ENCODE measurements around the gene DNAJC17. TPM values are rescaled to one million over a fixed set of nuclear protein-coding genes. Genes with fewer than 3 reads are reported as not detected.

DNAJC17 gene
- total and polyA plus RNA-seq, 2 of the 13 experiments (the other 11 are each of a cell fraction or from before 2014, with no cell fraction given) = 22.2 to 26.5 TPM

DNA sequence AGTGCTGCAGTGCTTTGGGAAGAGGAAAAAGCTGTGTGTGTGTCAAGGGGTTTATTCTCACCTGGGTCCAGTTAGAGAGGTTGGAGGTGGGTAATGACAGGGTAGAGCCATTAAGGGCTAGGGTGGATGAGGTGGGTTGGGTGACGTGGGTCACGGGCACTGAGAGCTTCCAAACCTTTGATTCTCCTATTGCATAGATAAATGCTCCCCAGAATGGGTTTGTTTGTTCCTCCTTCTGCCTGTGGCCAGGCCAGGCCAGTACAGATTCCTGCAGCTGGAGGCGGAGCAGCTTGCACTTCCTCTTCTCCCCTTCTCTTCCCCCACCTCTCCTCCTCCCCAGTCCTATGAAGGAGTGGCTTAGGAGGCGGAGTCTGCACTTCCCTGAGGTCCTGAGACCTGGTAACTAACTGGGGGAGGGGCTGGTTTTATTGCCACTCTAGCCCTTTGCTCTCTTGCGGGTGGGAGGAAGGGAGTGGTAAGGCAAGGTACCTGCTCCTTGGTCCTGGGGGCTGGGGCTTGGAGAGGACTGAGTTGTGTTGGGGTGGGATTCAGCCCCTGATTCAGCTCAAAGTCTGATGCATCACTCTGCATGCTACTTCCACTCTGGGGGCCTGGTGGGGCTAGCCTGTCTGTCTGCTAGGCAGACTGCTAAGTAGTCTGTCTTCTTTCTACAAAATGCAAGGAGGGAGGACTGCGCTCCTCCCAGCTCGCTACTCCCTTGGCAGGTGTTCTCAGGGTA lies 40.1 kb upstream of the DNAJC17 start (continued):
- TF ChIP-seq RBFOX2 (IDR thresholded peaks at IDR 0.05; ENCODE audit: low read depth, low read length) (no peak), ZNF468 (CRISPR knock-in tag; IDR thresholded peaks at IDR 0.05) (no peak), SSRP1 (CRISPR knock-in tag; IDR thresholded peaks at IDR 0.05) (no peak), ZNF17 (CRISPR knock-in tag; IDR thresholded peaks at IDR 0.05) (no peak), KAT2B (IDR thresholded peaks at IDR 0.05; ENCODE audit: borderline replicate concordance, low read depth, low read length) (no peak), ZNF24 (IDR thresholded peaks at IDR 0.05) (no peak), SIN3A (IDR thresholded peaks at IDR 0.05; ENCODE audit: borderline replicate concordance, low read depth, low read length) (no peak), MAZ (IDR thresholded peaks at IDR 0.05; ENCODE audit: borderline replicate concordance, low read depth, low read length) (peak; percentile 30; the same call in 1 of the 2 replicates), MAZ (CRISPR knock-in tag; IDR thresholded peaks at IDR 0.05; ENCODE audit: low read depth) (no peak), HDAC6 (IDR thresholded peaks at IDR 0.05; ENCODE audit: low read depth, low read length) (no peak), ZZZ3 (CRISPR knock-in tag; IDR thresholded peaks at IDR 0.05; ENCODE audit: borderline replicate concordance) (no peak), KDM2A (CRISPR knock-in tag; IDR thresholded peaks at IDR 0.05; ENCODE audit: borderline replicate concordance, low read depth) (0 out of 2 replicates have a peak, but pooled peaks have one; percentile 24), NBN (conservative IDR thresholded peaks at IDR 0.05) (no peak), HNRNPLL (IDR thresholded peaks at IDR 0.05; ENCODE audit: low read depth, low read length, poor library complexity, severe bottlenecking) (no peak), ELF3 (CRISPR knock-in tag; IDR thresholded peaks at IDR 0.05) (peak; percentile 60; the same call in 1 of the 2 replicates), ZNF232 (CRISPR knock-in tag; IDR thresholded peaks at IDR 0.05; ENCODE audit: borderline replicate concordance) (no peak), ZNF10 (CRISPR knock-in tag; IDR thresholded peaks at IDR 0.05; ENCODE audit: borderline replicate concordance, low read depth) (no peak), HOXD1 (CRISPR knock-in tag; IDR thresholded peaks at IDR 0.05) (no peak), DNMT3B (CRISPR knock-in tag; conservative IDR thresholded peaks at IDR 0.05) (no peak), ZSCAN12 (CRISPR knock-in tag; IDR thresholded peaks at IDR 0.05) (no peak), ATF1 (CRISPR knock-in tag; IDR thresholded peaks at IDR 0.05) (no peak), ZNF292 (CRISPR knock-in tag; IDR thresholded peaks at IDR 0.05; ENCODE audit: borderline replicate concordance, low read depth) (0 out of 2 replicates have a peak, but pooled peaks have one; percentile 25), SALL2 (CRISPR knock-in tag; IDR thresholded peaks at IDR 0.05) (no peak), RFX1 (IDR thresholded peaks at IDR 0.05) (no peak), CBX5 (CRISPR knock-in tag; IDR thresholded peaks at IDR 0.05; ENCODE audit: borderline replicate concordance) (no peak)
- TF ChIP-seq, protein P1, sequence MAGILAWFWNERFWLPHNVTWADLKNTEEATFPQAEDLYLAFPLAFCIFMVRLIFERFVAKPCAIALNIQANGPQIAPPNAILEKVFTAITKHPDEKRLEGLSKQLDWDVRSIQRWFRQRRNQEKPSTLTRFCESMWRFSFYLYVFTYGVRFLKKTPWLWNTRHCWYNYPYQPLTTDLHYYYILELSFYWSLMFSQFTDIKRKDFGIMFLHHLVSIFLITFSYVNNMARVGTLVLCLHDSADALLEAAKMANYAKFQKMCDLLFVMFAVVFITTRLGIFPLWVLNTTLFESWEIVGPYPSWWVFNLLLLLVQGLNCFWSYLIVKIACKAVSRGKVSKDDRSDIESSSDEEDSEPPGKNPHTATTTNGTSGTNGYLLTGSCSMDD (CRISPR knock-in tag; IDR thresholded peaks at IDR 0.05) = no peak
- TF ChIP-seq, protein P2, sequence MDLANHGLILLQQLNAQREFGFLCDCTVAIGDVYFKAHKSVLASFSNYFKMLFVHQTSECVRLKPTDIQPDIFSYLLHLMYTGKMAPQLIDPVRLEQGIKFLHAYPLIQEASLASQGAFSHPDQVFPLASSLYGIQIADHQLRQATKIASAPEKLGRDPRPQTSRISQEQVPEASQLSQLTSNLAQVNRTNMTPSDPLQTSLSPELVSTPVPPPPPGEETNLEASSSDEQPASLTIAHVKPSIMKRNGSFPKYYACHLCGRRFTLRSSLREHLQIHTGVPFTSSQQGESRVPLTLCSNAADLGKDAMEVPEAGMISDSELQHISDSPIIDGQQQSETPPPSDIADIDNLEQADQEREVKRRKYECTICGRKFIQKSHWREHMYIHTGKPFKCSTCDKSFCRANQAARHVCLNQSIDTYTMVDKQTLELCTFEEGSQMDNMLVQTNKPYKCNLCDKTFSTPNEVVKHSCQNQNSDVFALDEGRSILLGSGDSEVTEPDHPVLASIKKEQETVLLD (CRISPR knock-in tag; IDR thresholded peaks at IDR 0.05; ENCODE audit: low read depth) = no peak
- TF ChIP-seq, protein P3, sequence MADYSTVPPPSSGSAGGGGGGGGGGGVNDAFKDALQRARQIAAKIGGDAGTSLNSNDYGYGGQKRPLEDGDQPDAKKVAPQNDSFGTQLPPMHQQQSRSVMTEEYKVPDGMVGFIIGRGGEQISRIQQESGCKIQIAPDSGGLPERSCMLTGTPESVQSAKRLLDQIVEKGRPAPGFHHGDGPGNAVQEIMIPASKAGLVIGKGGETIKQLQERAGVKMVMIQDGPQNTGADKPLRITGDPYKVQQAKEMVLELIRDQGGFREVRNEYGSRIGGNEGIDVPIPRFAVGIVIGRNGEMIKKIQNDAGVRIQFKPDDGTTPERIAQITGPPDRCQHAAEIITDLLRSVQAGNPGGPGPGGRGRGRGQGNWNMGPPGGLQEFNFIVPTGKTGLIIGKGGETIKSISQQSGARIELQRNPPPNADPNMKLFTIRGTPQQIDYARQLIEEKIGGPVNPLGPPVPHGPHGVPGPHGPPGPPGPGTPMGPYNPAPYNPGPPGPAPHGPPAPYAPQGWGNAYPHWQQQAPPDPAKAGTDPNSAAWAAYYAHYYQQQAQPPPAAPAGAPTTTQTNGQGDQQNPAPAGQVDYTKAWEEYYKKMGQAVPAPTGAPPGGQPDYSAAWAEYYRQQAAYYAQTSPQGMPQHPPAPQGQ (CRISPR knock-in tag; IDR thresholded peaks at IDR 0.05; ENCODE audit: borderline replicate concordance) = no peak

Measured in HepG2 (cell line).